SK-N-SH treated with all-trans-retinoic acid at 6 μM for 48 hours (cell line): ENCODE measurements around the gene CDKN2C.

Experiments
- ATAC-seq: fragments of 200-7000 bp; cut with Tn5 transposase; 3 replicates; pipeline ENCODE4 v1.9.1; 2020; ENCODE audit warnings: mild to moderate bottlenecking, moderate library complexity
- ARNTL ChIP-seq: fragments of 450-650 bp; formaldehyde crosslinking; IDR thresholded peaks from 2 replicates; pipeline ENCODE4 v1.5.0; 2020; ENCODE audit warnings: low read depth, mild to moderate bottlenecking, moderate library complexity, borderline replicate concordance
- BACH2 ChIP-seq: fragments of 250-450 bp; sonication (Bioruptor Pico); IDR thresholded peaks from 2 replicates; pipeline ENCODE4 v1.9.0; 2021; ENCODE audit warnings: mild to moderate bottlenecking, borderline replicate concordance
- CSDC2 ChIP-seq: fragments of 250-450 bp; sonication (Bioruptor Pico); IDR thresholded peaks from 2 replicates; pipeline ENCODE4 v1.5.0; 2020; ENCODE audit warnings: mild to moderate bottlenecking, moderate library complexity
- ESRRG ChIP-seq: fragments of 250-450 bp; sonication (Bioruptor Pico); IDR thresholded peaks from 2 replicates; pipeline ENCODE4 v1.6.1; 2021; ENCODE audit warnings: mild to moderate bottlenecking
- GLIS3 ChIP-seq: fragments of 250-450 bp; sonication (Bioruptor Pico); IDR thresholded peaks from 2 replicates; pipeline ENCODE4 v1.5.0; 2020; ENCODE audit warnings: mild to moderate bottlenecking, moderate library complexity
- ISL1 ChIP-seq: fragments of 250-450 bp; sonication (Bioruptor Pico); IDR thresholded peaks from 2 replicates; pipeline ENCODE4 v2.1.2; 2022; ENCODE audit warnings: mild to moderate bottlenecking, moderate library complexity
- OSR1 ChIP-seq: fragments of 250-450 bp; sonication (Bioruptor Pico); IDR thresholded peaks from 2 replicates; pipeline ENCODE4 v1.8.0; 2022; ENCODE audit warnings: moderate library complexity, mild to moderate bottlenecking, inconsistent platforms
- PPARA ChIP-seq: fragments of 250-450 bp; sonication (Bioruptor Pico); IDR thresholded peaks from 2 replicates; pipeline ENCODE4 v1.5.0; 2020; ENCODE audit warnings: mild to moderate bottlenecking, borderline replicate concordance
- SNAI2 ChIP-seq: fragments of 250-450 bp; sonication (Bioruptor Pico); IDR thresholded peaks from 2 replicates; pipeline ENCODE4 v1.5.0; 2020; ENCODE audit warnings: mild to moderate bottlenecking, moderate library complexity
- TCF4 ChIP-seq: fragments of 250-450 bp; sonication (Bioruptor Pico); IDR thresholded peaks from 2 replicates; pipeline ENCODE4 v1.8.0; 2021; ENCODE audit warnings: mild to moderate bottlenecking, moderate library complexity, borderline replicate concordance
- ZC3H10 ChIP-seq: fragments of 250-450 bp; sonication (Bioruptor Pico); IDR thresholded peaks from 2 replicates; pipeline ENCODE4 v1.5.1; 2021; ENCODE audit warnings: mild to moderate bottlenecking, moderate library complexity
- ZFP3 ChIP-seq: fragments of 250-450 bp; sonication (Bioruptor Pico); IDR thresholded peaks from 2 replicates; pipeline ENCODE4 v1.5.0; 2020; ENCODE audit warnings: mild to moderate bottlenecking, moderate library complexity
- ZFP30 ChIP-seq: fragments of 450-650 bp; formaldehyde crosslinking; IDR thresholded peaks from 2 replicates; pipeline ENCODE4 v1.5.0; 2022; ENCODE audit warnings: mild to moderate bottlenecking, moderate library complexity
- ZNF70 ChIP-seq: fragments of 450-650 bp; formaldehyde crosslinking; IDR thresholded peaks from 2 replicates; pipeline ENCODE4 v1.5.0; 2020; ENCODE audit warnings: mild to moderate bottlenecking, moderate library complexity
- ZNF8 ChIP-seq: fragments of 450-650 bp; formaldehyde crosslinking; IDR thresholded peaks from 2 replicates; pipeline ENCODE4 v1.5.0; 2020; ENCODE audit warnings: mild to moderate bottlenecking, moderate library complexity
- TF ChIP-seq, protein P1 (sequence below): fragments of 250-450 bp; sonication (Bioruptor Pico); IDR thresholded peaks from 2 replicates; pipeline ENCODE4 v1.5.1; 2021; ENCODE audit warnings: mild to moderate bottlenecking, moderate library complexity
- TF ChIP-seq, protein P2 (sequence below): fragments of 250-450 bp; sonication (Bioruptor Pico); IDR thresholded peaks from 2 replicates; pipeline ENCODE4 v1.5.1; 2020; ENCODE audit warnings: low read depth, mild to moderate bottlenecking, moderate library complexity
- TF ChIP-seq, protein P3 (sequence below): fragments of 250-450 bp; sonication (Bioruptor Pico); IDR thresholded peaks from 2 replicates; pipeline ENCODE4 v1.5.0; 2020; ENCODE audit warnings: mild to moderate bottlenecking, moderate library complexity
- TF ChIP-seq, protein P4 (sequence below): fragments of 250-450 bp; sonication (Bioruptor Pico); IDR thresholded peaks from 2 replicates; pipeline ENCODE4 v1.8.0; 2020; ENCODE audit warnings: mild to moderate bottlenecking, moderate library complexity, borderline replicate concordance

CDKN2C gene

DNA sequence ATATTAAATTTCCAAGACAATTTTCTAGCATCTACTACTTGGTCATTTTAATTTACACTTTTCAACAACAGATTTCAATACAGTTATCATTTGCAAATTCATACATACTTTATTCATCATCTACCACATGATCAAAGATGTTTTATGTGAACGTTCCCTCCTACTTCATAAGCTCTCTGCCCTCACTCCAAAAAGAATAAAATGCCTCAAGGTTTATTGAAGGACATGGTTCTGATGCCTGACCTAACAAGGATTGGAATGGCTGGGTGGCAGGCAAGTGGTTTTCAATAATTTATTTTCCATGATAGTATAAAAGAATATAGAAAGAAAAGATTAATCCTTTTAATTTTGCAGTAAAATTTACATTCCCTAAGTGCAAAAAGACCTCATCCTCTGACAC lies 5.4 kb downstream of the CDKN2C start:
- TF ChIP-seq ZNF8 (CRISPR knock-in tag): no peak
- no peak for ATAC-seq

DNA sequence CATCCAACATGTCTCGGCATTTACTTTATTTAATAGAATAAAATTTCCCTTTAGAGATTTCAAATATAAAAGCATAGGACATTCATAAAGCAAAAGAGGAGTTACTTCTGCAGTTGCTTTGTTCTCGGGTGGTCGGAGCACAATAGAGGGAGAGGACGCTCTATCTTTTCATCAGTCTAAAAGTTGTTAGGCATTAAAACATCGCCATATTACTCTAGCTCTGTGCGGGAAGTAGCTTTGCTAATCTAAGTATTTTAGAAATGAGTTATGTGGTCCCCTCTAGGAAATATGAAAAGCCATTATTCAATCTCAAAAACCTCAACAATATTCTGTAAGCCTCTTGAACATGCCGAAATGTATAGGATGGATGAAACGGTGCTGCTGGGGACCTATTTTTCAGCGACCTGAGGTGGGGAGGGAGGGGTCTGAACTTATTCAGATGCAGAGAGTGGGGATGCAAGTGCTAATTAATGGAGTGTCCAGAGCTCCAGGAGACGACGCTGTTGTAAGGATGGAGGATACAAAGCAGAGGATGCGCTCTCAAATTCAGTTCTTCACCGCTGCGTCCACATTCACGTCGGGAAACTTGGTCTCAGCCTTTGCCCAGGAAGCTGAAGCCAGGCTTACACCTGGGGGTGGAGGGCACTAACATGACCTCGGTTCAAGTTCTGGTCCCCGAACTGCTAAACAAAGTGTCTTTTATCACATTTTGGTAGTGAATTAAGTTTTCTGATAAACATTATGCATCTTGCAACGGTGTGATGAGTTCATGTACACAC lies 6.3 kb downstream of the CDKN2C start:
- no peak for ATAC-seq
- TF ChIP-seq SNAI2 (no peak), ZC3H10 (no peak), BACH2 (no peak), ZNF8 (CRISPR knock-in tag) (no peak), ISL1 (CRISPR knock-in tag) (no peak), ZFP3 (no peak), GLIS3 (no peak), PPARA (CRISPR knock-in tag) (no peak), CSDC2 (CRISPR knock-in tag) (no peak), ZFP30 (CRISPR knock-in tag) (no peak), ESRRG (CRISPR knock-in tag) (no peak), OSR1 (CRISPR knock-in tag) (no peak), ZNF70 (CRISPR knock-in tag) (no peak), ARNTL (CRISPR knock-in tag) (no peak), TCF4 (no peak)
- TF ChIP-seq, protein P1, sequence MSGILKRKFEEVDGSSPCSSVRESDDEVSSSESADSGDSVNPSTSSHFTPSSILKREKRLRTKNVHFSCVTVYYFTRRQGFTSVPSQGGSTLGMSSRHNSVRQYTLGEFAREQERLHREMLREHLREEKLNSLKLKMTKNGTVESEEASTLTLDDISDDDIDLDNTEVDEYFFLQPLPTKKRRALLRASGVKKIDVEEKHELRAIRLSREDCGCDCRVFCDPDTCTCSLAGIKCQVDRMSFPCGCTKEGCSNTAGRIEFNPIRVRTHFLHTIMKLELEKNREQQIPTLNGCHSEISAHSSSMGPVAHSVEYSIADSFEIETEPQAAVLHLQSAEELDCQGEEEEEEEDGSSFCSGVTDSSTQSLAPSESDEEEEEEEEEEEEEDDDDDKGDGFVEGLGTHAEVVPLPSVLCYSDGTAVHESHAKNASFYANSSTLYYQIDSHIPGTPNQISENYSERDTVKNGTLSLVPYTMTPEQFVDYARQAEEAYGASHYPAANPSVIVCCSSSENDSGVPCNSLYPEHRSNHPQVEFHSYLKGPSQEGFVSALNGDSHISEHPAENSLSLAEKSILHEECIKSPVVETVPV (CRISPR knock-in tag): no peak
- TF ChIP-seq, protein P2, sequence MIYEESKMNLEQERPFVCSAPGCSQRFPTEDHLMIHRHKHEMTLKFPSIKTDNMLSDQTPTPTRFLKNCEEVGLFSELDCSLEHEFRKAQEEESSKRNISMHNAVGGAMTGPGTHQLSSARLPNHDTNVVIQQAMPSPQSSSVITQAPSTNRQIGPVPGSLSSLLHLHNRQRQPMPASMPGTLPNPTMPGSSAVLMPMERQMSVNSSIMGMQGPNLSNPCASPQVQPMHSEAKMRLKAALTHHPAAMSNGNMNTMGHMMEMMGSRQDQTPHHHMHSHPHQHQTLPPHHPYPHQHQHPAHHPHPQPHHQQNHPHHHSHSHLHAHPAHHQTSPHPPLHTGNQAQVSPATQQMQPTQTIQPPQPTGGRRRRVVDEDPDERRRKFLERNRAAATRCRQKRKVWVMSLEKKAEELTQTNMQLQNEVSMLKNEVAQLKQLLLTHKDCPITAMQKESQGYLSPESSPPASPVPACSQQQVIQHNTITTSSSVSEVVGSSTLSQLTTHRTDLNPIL (CRISPR knock-in tag): no peak
- TF ChIP-seq, protein P3, sequence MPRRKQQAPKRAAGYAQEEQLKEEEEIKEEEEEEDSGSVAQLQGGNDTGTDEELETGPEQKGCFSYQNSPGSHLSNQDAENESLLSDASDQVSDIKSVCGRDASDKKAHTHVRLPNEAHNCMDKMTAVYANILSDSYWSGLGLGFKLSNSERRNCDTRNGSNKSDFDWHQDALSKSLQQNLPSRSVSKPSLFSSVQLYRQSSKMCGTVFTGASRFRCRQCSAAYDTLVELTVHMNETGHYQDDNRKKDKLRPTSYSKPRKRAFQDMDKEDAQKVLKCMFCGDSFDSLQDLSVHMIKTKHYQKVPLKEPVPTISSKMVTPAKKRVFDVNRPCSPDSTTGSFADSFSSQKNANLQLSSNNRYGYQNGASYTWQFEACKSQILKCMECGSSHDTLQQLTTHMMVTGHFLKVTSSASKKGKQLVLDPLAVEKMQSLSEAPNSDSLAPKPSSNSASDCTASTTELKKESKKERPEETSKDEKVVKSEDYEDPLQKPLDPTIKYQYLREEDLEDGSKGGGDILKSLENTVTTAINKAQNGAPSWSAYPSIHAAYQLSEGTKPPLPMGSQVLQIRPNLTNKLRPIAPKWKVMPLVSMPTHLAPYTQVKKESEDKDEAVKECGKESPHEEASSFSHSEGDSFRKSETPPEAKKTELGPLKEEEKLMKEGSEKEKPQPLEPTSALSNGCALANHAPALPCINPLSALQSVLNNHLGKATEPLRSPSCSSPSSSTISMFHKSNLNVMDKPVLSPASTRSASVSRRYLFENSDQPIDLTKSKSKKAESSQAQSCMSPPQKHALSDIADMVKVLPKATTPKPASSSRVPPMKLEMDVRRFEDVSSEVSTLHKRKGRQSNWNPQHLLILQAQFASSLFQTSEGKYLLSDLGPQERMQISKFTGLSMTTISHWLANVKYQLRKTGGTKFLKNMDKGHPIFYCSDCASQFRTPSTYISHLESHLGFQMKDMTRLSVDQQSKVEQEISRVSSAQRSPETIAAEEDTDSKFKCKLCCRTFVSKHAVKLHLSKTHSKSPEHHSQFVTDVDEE (CRISPR knock-in tag): no peak
- TF ChIP-seq, protein P4, sequence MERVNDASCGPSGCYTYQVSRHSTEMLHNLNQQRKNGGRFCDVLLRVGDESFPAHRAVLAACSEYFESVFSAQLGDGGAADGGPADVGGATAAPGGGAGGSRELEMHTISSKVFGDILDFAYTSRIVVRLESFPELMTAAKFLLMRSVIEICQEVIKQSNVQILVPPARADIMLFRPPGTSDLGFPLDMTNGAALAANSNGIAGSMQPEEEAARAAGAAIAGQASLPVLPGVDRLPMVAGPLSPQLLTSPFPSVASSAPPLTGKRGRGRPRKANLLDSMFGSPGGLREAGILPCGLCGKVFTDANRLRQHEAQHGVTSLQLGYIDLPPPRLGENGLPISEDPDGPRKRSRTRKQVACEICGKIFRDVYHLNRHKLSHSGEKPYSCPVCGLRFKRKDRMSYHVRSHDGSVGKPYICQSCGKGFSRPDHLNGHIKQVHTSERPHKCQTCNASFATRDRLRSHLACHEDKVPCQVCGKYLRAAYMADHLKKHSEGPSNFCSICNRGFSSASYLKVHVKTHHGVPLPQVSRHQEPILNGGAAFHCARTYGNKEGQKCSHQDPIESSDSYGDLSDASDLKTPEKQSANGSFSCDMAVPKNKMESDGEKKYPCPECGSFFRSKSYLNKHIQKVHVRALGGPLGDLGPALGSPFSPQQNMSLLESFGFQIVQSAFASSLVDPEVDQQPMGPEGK: no peak

DNA sequence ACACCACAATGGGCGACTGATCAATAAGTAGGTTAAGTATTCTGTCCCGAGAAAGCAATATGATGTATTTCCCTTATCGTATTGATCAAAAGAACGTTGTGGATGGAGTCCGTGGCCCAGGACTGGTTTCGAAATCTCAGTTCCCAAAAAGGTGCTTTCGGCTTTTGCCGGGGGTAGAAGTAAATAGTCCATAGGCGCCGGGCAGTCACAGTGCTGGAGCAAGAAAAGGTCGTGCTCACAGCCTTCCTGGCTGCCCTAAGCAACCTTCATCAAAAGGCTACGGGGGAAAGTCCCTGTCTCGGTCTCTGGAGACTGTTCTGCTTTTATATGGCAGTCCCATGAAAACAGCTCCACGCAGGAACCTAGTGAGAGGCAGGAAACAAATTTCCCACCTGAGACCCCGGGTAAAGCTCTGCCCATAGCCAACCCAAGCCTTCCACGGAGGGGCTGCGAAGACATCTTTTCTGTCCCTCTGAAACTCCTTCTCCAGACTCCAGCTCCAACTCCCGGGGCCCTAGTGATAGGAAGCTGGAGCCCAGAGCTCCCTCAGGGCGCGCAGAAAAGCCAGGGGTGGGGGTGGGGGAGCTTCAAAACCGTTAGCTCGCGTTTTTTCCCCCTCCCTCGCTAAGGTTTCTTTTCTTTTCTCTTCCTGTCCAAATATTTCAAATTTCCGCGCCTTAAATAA lies 7.0 kb downstream of the CDKN2C start:
- TF ChIP-seq ZFP3 (peak; percentile 80), ESRRG (CRISPR knock-in tag) (no peak)
- TF ChIP-seq, all 23 proteins: peak for 1
- ATAC-seq: peak; percentile 70

DNA sequence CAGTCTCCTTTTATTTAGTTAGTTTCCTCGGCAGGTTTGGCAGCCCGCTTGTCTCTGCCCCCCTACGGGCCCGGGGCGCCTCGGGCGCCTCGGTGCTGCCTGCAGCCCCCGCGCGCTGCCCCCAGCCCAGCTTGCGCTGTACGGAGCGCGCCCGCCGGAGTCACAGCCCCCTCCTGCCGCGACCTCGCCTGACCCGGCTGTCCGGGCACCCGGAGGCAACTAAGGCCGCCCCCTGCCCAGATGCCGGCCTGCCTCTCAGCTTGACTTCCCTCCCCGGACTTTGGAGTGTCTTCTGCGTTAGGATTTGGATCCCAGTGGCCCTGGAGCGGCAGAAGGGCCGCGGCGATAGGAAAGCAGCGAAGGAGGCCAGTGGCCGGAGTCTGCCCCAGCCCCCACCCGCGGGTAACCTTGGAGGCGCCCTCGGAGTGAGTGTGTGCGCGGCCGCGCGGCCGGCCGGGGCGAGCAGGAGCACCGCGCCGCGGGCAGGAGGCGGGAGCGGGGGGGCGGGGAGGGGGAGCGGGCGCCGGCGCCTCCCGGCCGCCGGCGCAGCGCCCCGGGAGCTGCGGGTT lies 7.6 kb downstream of the CDKN2C start:
- TF ChIP-seq ISL1 (CRISPR knock-in tag): no peak
- TF ChIP-seq, protein P3 (CRISPR knock-in tag): no peak
- TF ChIP-seq ZFP30 (CRISPR knock-in tag): no peak
- no peak for TF ChIP-seq CSDC2 (CRISPR knock-in tag)
- no peak for TF ChIP-seq ESRRG (CRISPR knock-in tag)
- TF ChIP-seq, protein P4: no peak
- TF ChIP-seq ZNF8 (CRISPR knock-in tag): no peak
- no peak for TF ChIP-seq GLIS3
- TF ChIP-seq, protein P1 (CRISPR knock-in tag): no peak
- ATAC-seq: peak; percentile 60
